GM12873 (cell line): Measurements from ENCODE around the gene HECW1.

Experiments
- TF ChIP-seq, protein P1 (sequence below): IDR thresholded peaks from 2 replicates; pipeline ENCODE4 v1.5.1; 2012; ENCODE audit warnings: low read depth, mild to moderate bottlenecking, moderate library complexity, low read length, control low read depth; ENCODE audit not compliant: insufficient read depth; ENCODE audit errors: missing control alignments

The HECW1 gene

DNA sequence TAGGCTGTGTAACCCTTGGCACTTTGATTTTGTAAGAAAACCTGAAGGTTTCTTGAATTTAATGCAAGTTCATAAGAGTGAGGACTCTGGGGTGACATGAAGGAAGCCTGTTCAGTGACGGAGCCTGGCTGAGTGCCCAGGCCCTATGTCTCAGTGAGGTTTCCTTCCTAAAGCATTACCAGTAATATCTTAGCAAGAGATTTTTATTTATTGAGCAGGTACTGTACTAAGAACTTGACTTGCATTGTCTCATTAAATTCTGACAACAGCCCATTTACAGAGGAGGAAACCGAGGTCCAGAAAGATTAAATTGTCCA lies 197.2 kb downstream of the HECW1 start:
- TF ChIP-seq, protein P1, sequence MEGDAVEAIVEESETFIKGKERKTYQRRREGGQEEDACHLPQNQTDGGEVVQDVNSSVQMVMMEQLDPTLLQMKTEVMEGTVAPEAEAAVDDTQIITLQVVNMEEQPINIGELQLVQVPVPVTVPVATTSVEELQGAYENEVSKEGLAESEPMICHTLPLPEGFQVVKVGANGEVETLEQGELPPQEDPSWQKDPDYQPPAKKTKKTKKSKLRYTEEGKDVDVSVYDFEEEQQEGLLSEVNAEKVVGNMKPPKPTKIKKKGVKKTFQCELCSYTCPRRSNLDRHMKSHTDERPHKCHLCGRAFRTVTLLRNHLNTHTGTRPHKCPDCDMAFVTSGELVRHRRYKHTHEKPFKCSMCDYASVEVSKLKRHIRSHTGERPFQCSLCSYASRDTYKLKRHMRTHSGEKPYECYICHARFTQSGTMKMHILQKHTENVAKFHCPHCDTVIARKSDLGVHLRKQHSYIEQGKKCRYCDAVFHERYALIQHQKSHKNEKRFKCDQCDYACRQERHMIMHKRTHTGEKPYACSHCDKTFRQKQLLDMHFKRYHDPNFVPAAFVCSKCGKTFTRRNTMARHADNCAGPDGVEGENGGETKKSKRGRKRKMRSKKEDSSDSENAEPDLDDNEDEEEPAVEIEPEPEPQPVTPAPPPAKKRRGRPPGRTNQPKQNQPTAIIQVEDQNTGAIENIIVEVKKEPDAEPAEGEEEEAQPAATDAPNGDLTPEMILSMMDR, result no peak

DNA sequence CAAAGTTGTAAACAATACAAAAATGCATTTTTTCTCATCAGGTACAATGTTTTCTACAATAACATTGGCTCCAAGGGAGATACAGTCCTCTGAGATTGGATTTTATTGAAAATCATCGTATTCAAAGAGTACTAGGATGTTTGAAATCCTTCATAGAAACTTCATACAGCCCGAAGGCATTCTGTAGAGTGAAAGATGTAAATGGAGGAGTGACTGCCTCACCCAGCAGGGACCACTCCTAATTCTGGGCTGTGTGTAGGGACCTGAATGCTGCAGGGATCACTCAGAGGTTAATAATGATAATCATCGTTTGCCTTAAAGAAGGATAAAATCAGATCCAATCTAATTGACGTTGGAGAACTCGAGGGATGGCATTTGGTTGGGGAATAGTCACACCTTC lies 198.6 kb downstream of the HECW1 start:
- TF ChIP-seq, protein P1, result no peak

DNA sequence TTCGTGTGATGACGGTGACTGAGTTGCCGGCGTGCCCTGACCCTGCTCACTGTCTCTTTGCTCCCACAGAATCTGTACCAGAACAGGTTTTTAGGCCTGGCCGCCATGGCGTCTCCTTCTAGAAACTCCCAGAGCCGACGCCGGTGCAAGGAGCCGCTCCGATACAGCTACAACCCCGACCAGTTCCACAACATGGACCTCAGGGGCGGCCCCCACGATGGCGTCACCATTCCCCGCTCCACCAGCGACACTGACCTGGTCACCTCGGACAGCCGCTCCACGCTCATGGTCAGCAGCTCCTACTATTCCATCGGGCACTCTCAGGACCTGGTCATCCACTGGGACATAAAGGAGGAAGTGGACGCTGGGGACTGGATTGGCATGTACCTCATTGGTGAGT lies 199.2 kb downstream of the HECW1 start:
- TF ChIP-seq, protein P1, result no peak

DNA sequence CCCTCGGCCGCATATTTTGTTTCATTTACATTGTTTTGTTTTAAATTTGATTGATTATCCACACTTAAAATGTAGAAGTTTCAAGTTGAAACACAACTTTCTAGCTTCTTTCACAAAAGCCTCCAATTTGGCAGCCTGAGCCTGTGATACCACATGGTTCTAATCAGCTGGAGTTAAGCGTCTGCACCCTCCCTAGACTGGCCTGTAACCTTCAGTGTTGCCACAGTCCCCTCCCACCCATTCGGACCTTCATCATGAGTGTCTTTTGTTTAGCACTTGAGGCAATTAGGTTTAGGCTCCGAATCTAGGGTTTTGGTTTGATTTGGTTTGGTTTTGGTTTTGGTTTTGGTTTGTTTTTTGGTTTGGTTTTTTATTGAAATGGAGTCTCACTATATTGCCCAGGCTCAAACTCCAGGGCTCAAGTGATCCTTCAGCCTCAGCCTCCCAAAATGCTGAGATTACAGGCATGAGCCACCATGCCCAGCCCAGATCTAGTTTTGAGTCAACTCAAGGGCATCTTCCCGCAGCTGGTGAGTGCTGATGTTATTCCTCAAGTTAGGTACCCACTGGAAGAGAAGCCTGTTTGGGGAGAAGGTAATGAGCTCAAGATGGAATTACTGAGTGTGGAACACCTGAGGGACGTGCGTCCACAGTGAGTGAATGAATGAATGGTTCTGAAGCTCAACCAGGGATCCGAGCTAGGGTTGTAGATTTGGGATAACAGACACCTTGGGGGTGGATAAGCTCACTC lies 201.4 kb downstream of the HECW1 start:
- TF ChIP-seq, protein P1, result no peak

DNA sequence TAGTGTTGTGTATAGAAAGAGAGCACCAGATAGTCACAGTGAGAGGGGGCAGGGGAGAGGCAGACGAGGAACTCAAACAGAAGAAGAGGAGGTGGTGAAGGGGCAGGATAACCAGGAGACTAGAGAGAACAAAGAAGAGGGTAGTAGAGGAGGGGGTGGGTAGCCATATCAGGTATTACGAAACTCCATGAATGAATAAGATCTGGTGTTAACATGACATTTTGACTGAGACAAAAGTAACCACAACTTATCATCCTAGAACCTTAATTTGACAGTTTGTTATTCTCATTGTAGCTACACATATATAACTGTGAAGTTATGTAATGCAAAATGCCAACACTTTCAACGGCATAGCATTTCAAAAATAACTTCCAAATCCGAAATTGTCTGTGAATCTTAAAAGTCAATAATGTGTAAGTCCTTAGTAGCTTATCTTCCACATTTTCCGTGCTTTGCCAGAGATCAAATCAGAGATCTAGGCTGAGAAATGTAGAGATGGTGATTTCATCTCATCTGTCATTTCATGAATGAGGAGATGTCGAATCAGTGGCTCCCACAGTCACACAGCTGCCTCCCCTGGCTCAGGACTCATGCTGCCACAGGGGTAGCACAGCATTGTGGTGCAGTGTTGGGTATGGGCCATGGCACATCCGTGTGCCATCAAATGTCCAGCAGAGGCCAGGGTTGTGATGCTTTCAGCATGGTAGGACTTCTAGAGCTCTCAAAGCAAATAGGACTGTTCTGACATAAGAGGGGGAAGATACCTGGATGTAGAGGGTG lies 202.1 kb downstream of the HECW1 start:
- TF ChIP-seq, protein P1, result no peak

DNA sequence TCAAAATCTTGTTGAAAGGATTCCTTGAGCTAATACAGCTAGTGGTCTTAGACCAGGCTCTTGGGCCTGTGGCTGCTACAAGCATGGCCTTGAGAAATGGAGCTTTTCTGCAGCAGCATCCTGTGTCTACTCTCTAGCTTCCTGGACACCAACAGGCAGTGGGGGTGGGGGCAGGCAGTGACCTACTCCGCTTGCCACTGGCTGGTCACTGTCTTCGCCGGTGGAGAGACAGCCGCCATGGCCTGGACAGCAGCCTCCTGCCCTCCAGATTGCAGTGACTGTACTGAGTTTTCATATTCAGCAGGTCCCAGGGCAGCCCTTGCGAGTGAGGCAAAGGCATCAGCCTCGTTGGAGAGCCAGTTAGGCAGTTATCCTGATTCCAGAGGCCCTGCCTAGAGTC lies 204.6 kb downstream of the HECW1 start:
- TF ChIP-seq, protein P1, result no peak

DNA sequence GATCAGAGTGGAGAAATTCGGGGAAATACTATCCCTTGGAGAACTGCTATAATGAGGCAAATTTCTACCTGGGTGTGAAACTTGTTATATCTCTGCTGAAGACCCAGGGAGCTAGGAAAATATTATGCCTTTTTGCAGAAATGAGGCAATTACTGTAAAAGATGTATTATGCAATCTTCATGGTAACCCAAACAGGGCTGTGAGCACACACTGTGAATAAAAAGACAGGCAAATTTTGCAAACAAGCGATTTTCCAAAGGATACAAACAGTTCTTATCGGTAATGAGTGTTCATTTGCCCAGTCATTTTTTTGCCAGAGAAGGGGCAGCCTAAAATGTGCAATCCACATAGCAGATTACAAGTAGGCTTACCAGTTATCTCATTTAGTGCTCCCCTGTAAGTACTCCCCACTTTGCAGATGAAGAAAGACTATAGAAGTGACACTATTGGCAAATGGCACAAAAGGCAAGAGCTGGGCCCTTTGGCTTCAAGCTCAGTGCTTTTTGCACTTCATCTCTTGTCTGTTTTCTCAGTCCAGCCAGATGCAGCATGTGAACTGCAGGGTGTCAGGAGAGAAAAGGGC lies 205.8 kb downstream of the HECW1 start:
- TF ChIP-seq, protein P1, result no peak
